ENCODE measurements around the gene ACER3. TPM values are rescaled to one million over a fixed set of nuclear protein-coding genes. Genes with fewer than 3 reads are reported as not detected.

ACER3 gene
- total RNA-seq, 1 donor from 2014 or later: 46.5 TPM

DNA sequence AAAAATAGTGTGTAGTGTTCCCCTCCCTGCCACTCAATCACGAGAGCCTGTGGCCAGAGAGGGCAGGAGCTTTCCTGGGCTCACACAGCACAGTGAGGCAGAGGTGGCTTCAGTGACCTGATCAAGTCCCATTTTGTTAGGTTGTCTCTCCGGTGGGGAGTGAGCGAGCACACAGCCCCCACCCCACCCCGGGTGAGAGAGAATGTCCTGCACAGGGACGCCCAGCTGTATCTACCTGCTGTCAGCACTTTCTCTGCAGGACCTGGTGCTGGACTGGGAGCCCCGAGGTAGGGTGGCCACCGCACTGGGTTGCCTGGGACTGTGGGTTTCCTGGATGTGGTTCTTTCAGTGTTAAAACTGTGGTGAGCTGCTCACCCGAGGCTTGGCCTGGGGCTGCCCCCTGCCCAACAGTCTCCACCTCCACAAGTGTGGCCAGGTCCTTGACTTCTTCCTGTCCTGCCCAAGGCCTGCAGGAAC lies 212.2 kb downstream of the ACER3 start:
- DNase-seq (ENCODE audit: low spot score): no peak

DNA sequence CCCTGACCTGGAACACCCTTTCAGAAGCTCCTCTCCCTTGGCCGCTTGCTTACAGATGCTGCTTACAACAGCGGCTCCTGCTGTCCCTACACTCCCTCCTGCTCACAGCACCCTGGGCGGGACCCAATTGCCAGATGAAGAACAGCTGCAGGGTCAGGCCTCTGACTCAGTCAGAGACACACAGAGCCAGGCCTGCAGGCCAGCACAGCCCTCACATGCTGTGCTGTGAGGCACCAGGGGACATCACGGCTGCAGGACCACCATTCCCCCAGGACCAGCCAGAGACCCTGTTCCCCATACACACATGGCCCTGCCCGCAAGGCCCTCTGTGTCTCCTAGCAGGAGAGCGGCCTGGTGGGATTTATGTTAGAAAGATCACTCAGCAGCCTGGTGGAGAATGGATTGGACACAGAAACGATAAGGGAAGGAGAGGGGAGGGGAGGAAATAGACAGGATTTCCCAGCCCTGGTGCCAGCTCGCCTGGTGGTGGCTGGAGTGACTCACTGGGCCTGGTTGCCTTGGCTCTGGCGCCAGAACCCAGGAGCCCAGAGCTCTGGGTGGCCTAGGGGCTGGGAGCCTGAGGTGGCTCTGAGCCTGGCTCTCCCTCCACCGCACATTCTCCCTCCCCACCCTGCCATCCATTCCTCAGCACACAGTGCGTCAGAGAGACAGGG lies 212.7 kb downstream of the ACER3 start:
- DNase-seq (ENCODE audit: low spot score): peak; percentile 92

DNA sequence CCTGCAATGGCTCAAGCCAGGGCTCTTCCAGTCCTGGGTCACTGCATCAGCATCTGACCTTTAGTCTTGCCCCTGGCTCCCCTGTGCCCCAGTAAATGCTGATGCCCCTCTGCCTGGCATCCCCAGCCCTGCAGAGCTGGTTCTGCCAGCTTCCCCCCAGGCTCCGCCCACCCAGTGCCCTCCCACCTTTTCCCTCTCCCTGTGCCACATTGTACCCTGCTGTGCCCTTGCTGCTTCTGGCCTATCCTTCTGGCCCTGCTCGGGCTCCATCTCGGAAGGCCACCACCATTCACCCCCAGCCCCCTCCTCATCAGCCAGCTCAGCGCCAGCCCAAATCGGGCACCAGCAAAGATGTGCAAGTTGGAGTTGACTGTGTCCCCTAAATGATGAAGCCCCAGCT lies 213.5 kb downstream of the ACER3 start:
- DNase-seq (ENCODE audit: low spot score): peak; percentile 85

DNA sequence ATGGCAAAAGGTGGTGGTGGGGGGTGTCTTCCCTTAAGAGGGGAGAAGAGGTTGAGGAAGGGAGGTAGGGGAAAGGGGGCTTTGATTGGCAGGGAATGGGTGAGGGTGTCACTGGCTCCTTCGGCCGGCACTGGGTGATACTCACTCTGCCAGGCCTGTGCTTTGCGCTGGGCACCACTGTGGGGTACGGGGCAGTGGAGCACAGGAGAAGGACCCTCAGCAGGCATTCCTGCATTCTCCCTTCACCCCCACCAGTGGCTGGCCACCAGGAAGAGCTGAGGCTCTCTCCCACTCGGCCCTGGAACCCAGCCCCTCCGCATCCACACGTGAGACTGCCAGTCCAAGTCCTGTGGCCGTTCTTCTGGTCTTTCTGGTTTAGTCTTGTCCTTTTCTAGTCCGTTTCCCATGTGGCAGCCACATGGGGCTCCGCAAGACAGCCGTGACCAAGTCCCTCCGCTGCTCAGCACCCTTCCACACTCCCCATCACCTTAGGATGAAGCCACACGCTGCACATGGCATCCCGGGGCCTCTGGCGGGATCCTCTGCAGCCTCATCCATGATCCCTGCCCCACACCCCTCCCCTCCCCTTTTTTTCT lies 214.0 kb downstream of the ACER3 start:
- peak; percentile 80 for DNase-seq (ENCODE audit: low spot score)

DNA sequence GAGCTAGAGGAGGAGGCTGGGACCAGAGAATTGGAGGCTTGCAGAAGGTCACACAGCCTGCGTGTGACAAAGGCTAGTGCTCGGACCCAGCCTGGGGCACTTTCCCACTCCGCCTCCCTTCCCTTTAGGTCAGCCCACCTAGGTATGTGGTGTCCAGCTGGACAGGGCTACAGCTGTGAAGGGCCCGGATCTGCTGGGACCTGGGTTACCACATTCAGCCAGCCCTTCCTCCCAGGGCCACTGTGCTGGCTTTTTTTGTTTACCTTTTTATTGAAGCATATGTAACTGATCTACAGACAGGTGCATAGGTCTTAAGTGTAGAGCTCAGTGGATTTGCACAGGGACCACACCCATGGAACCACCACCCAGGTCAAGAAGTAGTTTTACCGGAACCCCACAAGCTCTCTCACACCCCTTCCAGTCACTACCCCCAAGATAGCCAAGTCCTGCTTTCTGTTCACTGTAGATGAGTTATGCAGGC lies 214.7 kb downstream of the ACER3 start:
- DNase-seq (ENCODE audit: low spot score): peak; percentile 85

Other genes starting within 250 kb of the ACER3 start
- gene LRRC32, start 190.2 kb upstream of the ACER3 start, total RNA-seq: 136 TPM
- 185 TPM for gene TSKU, start 77.6 kb upstream of the ACER3 start, total RNA-seq
- gene B3GNT6, start 173.5 kb downstream of the ACER3 start, total RNA-seq: not detected
- 5.1 TPM for gene CAPN5, start 206.1 kb downstream of the ACER3 start, total RNA-seq
- not detected for gene OMP, start 241.9 kb downstream of the ACER3 start, total RNA-seq

All from mesenteric fat pad (tissue), 1 donor.